ENCODE data around the gene DNAJC10. TPM values are rescaled to one million over a fixed set of nuclear protein-coding genes. Genes with fewer than 3 reads are reported as not detected.
"Not testable (repeated sequence)": the region's sequence is repeated elsewhere in the genome, so short reads cannot be mapped to it uniquely, and the experiment has no call there.

DNAJC10 gene
- 128 TPM for total RNA-seq

DNA sequence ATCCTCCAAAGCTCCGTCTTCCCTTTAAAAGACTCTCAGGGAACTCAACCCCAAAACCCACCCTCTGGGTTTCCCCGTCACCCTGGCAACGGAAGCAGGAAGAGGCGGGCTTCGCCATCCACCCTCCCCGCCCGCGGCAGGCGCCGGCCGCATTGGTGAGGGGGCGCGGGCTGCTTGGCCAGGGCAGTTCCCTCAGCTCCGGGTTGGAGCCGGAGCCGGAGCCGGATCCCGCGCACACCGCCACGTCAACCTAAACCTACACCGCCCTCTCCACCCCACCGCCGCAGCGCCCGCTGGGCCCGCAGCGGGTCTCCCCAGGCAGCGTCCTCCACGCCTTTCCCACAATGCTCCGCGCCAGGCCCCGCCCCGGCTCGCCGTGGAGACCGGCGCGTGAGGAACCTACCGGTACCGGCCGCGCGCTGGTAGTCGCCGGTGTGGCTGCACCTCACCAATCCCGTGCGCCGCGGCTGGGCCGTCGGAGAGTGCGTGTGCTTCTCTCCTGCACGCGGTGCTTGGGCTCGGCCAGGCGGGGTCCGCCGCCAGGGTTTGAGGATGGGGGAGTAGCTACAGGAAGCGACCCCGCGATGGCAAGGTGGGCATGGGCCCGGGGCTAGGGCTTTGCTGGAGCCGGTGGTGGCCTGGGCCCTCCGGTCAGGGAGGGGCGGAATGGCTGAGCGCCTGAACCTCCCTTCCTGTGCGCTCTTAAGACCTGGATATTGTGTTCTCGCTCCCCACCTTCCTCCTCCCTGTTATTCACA lies at the start of gene DNAJC10:
DNAJC10 (plus strand) TSS at position 366 of the 758 bp plus-strand sequence. CDS start 1,830 bp downstream, outside the sequence.
- peak; percentile 87 for DNase-seq (ENCODE audit: low spot score)

DNA sequence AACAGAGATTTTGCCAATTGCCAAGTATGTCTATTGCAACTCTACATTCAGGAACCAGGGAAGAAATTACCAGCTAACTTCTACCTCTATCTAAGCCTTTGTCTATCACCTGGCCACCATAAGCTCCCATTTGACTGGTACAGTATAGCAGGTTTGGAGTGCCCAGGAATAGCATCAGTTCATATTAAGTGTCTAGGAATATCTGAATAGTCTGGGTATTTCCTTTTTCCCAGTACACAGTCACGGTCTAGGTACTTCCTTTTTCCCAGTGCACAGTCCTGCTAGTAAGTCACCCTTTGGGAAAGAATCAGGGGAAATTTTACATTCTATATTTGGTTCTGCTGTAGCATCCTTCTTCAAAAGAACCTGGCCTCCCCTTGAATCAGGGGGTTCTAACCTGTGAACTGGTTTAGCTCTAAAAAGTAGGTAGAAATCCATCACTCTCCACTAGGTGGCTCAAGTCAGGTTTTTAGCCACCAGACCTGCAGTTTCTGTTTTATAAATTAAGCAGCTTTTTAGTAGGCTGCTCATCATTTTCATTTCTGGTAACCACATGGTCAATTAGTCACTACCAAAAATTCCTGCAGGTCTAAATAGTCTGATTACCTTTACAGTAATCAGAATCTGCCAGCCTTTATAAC lies 49.3 kb upstream of the DNAJC10 start:
- DNase-seq (ENCODE audit: low spot score), result no peak

- no peak for DNase-seq (ENCODE audit: low spot score)
Observed at GRCh38 chr2:182667315-182667695, 48.8 kb upstream of the DNAJC10 start.

DNA sequence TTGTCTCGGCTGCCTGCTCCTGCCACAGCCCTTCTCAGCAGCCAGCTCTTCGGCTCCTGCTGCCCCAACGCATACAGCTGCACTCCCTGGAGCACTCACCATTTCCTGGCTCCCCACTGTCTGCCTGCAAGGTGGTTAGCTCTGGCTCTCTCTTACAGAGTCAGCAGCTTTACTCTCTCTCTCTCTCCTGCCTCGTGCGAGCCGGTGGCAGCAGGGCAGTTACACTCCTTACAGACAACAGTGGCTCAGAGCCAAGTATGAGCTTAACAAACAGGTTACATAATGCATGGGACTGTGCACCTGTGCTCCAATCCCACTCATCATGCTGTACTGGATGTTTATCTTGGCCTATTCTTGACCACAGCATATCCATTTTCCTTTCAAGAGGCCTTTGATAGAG lies 47.4 kb upstream of the DNAJC10 start:
- no peak for DNase-seq (ENCODE audit: low spot score)

DNA sequence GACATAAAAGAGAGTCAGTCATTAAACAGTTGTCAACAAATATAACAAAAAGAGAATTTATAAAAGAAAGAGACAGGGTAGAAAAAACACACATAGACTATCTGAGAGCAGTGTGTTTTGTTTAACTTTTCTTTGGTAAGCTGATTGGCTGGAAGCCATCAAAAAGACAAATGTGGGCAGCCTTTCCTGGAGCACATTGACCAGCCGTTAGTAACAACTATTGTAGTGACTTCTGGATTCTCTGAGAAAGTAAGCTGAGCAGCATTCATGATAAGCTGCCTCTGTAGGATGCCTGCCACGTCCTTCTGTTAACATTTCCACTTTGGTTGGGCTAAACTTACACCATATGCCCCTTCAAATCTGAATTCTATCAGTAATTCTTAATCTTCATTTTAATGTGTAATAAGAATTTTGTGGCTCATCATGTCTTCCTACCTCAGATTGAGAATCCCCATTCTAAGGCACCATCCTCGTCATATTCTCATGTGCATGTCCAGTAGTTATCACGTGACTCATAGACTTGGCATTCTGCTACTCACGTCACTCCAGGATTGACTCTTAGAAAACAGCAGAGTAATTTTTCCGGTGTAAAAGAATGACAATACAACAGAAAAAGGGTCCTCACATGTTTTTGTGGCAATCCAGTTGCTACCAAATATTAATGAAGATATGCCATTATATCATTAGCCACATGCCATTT lies 43.4 kb upstream of the DNAJC10 start:
- DNase-seq (ENCODE audit: low spot score), result no peak

DNA sequence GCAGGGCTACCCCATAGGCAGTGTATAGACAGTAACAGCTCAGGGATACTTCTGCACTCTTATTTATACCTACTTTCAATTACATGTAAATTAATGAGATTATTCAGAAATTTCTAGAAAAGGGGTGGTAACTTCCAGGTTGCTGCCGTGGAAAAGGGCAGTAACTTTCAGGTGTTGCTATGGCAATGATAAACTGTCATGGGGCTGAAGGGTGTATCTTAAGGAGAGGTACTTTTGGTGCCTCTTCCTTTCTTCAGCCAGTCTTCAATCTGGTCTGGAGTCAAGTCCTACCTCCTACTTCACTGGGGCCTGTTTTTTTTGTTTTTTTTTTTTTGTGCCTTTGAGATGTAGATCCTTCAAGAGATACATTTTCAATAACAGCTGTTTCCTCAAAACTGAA lies 35.2 kb upstream of the DNAJC10 start:
- DNase-seq (ENCODE audit: low spot score), result no peak

DNA sequence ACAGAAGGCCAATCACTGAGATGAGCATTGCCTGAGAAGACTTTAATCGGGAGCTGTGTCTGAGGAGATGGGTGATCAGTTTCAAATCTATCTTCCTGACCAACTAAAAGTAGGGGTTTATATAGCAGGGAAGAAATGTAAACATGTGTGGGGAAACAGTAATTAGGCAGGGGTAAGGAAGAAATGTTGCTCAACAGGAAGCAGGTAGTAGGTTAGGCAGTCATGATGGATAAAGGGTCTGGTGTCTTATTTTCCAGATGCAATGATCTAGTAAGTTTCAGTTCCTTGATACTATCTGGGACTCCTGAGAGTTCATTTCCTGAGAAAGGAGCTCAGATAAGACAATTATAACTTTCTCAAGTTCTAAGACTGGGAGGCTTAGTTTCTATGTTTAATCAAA lies 33.8 kb upstream of the DNAJC10 start:
- no peak for DNase-seq (ENCODE audit: low spot score)

DNA sequence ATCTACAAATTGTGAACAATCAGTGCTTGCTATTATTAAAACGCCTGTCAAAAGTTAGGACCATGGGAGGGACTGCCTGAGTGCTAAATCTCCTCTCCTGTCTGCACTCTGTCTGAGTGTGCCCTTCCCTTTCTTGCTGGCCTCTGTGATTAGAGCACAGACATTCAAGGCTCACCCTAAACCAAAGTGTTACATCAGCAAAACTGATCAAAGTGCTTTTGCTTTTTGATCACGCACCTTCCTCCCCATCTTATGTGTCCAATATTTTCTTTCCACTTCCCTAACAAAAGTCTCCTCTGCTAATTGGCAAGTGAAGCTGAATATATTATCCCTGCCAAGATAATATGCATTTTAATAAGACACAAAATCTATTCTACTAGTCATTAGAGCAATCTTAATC lies 30.5 kb upstream of the DNAJC10 start:
- no peak for DNase-seq (ENCODE audit: low spot score)

GRCh38 chr2:182686763-182687162 lies 29.3 kb upstream of the DNAJC10 start:
- DNase-seq (ENCODE audit: low spot score), result not testable (repeated sequence)

DNA sequence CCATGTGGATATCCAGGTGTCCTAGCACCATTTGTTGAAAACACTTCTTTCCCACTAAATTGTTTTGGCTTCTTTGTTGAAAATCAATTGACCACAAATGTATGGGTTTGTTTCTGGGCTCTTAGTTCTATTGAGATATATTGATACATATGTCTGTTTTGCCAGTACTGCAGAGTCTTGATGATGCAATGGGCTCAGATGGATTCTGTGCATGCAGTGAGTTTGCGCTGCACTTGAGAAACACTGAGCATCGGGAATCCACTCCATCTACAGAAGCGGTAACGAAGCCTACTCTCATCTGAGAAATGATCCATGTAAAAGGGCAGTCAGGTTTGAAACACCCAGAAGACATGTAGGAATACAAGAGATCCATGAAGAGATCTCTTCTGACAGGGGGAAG lies 21.9 kb upstream of the DNAJC10 start:
- DNase-seq (ENCODE audit: low spot score), result no peak

DNA sequence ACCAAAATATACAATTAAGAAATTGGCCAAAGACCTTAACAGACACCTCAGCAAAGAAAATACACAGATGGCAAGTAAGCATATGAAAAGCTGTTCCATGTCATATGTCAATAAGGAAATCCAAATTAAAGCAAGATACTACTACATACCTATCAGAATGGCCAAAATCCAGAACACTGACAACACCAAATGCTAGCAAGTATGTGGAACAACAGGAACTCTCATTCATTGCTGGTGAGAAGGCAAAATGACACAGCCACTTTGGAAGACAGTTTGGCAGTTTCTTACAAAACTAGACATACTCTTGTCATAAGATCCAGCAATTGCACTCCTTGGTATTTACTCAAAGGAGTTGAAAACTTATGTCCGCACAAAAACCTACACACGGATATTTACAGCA lies 20.3 kb upstream of the DNAJC10 start:
- DNase-seq (ENCODE audit: low spot score), result no peak

DNA sequence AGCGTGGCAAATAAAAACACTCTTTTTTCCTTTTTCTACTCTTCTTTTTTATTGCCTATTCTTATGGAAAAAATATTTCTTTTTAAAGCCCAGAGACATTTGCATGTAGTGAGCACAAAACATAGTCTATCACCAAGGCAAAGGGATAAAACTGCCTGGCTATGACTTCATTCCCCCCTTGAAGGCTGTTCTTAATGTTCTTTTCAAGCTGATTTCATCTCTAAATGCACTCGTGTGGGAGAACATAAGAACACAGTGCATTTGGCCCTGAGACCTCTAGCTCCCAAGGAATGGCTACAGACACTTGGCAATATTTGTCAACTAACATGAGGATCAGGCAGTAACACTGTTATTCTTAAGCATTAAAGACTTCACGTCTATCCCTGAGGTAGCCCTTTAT lies 17.4 kb upstream of the DNAJC10 start:
- no peak for DNase-seq (ENCODE audit: low spot score)

DNA sequence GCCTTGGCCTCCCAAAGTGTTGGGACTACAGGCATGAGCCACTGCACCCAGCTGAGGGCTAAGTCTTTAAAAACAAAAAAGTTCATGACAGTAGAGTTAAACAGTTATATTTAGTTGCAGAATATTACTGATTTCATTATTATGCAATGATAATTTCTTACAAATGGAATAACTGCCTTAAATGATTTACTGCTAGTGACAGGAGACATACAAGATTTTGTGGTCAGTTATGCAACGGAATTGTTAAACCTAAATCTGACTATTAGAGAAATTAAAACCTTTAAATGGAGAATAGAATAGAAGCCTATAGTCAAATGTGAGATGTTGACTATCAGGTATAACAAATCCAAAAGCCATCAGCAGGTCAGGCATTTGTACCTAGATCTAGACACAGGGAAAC lies 10.3 kb upstream of the DNAJC10 start:
- DNase-seq (ENCODE audit: low spot score), result no peak

DNA sequence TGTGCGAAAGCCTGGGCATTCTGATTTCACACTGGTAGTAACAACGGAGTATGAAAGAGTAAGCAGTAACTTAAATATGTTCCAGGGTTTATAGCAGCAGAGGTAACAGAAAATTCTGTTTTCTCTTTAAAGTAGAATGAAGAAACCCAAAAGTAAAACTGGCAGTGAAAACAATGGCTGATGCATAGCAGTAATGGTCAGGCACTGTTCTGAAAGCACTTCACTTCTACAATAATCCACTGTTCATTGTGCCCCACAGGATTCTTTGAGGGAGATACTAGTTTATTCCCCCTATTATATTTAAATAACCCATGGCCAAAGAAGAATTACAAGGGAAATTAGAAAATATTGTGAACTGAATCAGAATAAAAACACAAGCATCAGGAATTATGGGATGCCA lies 9.3 kb upstream of the DNAJC10 start:
- DNase-seq (ENCODE audit: low spot score), result no peak

GRCh38 chr2:182713601-182714000 lies 2.5 kb upstream of the DNAJC10 start:
- no peak for DNase-seq (ENCODE audit: low spot score)

DNA sequence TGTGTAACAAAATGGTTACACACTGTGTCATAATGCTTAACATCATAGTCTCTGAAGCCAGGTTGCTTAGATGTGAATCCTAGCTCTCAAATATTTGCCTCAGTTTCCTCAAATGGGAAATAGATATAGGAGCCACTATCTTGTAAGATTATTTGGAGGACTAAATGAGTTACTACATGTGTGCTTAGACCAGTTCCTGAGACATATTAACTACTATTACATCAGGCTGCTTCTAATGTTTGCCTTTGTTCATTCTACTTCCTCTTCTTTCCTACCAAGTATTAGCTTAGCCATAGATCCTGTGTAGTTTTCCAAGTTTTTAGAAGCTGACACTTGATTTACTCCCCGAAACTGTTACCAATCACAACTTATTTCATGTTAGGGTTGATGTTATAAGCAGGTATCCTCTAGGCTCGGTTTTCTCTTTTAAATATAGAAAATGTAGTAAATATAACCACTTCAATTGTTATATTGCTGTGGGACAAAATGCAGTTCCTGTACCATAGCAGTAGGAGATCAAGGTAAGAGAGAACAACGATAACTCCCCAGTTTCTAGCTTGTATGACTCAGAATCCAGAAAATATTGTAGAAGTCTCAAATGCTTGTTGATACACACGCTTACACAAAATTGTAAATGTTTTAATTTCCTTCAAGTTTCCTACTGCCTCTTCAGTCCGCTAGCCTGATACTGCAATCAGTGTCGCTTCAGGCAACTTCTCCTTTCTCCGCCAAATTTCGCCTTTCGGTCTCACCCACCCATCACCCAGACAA lies 751 bp upstream of the DNAJC10 start:
- no peak for DNase-seq (ENCODE audit: low spot score)

GRCh38 chr2:182716650-182716979 lies 558 bp downstream of the DNAJC10 start:
- no peak for DNase-seq (ENCODE audit: low spot score)

- no peak for DNase-seq (ENCODE audit: low spot score)
Observed at GRCh38 chr2:182717416-182717815, 1.4 kb downstream of the DNAJC10 start.

DNA sequence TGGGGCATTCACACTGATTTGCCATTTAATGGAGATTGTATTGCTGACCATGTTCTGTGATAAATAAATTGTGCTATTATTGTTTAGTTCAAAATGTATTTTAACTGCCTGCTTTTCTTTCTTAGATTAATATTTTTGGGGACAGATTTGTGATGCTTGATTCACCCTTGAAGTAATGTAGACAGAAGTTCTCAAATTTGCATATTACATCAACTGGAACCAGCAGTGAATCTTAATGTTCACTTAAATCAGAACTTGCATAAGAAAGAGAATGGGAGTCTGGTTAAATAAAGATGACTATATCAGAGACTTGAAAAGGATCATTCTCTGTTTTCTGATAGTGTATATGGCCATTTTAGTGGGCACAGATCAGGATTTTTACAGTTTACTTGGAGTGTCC lies 1.8 kb downstream of the DNAJC10 start:
- DNase-seq (ENCODE audit: low spot score), result no peak

GRCh38 chr2:182718459-182718858 lies 2.4 kb downstream of the DNAJC10 start:
- no peak for DNase-seq (ENCODE audit: low spot score)

DNA sequence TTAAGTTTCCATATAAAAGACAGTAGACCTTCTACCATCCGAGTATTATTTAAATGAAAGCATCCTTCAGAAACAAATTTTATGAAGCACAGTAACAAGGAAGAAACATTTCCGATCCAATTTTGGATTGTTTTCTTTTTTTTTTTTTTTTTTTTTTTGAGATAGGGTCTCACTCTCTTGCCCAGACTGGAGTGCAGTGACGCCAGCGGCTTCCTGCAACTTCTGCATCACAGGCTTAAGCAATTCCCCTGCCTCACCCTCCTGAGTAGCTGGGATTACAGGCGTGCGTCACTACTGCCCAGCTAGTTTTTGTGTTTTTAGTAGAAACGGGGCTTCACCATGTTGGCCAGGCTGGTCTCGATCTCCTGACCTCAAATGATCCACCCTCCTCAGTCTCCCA lies 3.1 kb downstream of the DNAJC10 start:
- DNase-seq (ENCODE audit: low spot score), result not testable (repeated sequence)

DNA sequence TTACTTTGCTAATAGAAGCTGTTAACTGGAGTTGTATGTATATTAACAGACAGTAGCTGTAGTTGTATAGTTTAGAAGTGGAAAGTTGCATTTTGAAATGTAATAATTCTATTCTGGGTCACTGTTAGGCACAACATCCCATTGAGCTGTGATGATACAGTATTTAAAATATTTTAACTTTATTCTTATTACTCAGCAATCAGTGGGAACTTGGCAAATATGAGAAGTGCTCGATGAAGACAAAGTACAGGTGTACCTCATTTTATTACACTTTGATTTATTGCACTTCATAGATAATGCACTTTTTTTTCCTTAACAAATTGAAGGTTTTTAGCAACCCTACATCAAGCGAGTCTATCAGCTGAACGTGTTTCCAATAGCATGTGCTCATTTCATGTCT lies 8.6 kb downstream of the DNAJC10 start:
- no peak for DNase-seq (ENCODE audit: low spot score)
